Fibroblast of the aortic adventitia (primary cell): ENCODE measurements around the gene C15orf61. TPM values are rescaled to one million over a fixed set of nuclear protein-coding genes. Genes with fewer than 3 reads are reported as not detected.
A peak's percentile ranks its signal among the peaks of the same experiment; 100 is the strongest.

ENCODE experiments used
- DNase-seq: peaks from one replicate; pipeline ENCODE4 v3.0.0-alpha.2; 2010; ENCODE audit warnings: low read depth
- H3K4me3 ChIP-seq: 2 replicates; pipeline ENCODE4 v1.5.1; 2011; ENCODE audit warnings: low read depth, mild to moderate bottlenecking, control low read depth, low read length, moderate library complexity
- total RNA-seq: library from RNA; depleted of rRNA; stranded (reverse); fragments of >200 nt; gene quantifications from 2 replicates; pipeline ENCODE4 v1.2.3, GENCODE V29; 2012; ENCODE audit warnings: low replicate concordance
- TF ChIP-seq, protein P1 (sequence below): IDR thresholded peaks from 2 replicates; pipeline ENCODE4 v1.5.1; 2011; ENCODE audit warnings: mild to moderate bottlenecking, low read length, control low read depth, inconsistent platforms; ENCODE audit not compliant: insufficient read depth

The C15orf61 gene
- total RNA-seq, result 5.0 and 5.8 TPM in 2 replicates

- DNase-seq, result peak; percentile 68
- TF ChIP-seq, protein P1, sequence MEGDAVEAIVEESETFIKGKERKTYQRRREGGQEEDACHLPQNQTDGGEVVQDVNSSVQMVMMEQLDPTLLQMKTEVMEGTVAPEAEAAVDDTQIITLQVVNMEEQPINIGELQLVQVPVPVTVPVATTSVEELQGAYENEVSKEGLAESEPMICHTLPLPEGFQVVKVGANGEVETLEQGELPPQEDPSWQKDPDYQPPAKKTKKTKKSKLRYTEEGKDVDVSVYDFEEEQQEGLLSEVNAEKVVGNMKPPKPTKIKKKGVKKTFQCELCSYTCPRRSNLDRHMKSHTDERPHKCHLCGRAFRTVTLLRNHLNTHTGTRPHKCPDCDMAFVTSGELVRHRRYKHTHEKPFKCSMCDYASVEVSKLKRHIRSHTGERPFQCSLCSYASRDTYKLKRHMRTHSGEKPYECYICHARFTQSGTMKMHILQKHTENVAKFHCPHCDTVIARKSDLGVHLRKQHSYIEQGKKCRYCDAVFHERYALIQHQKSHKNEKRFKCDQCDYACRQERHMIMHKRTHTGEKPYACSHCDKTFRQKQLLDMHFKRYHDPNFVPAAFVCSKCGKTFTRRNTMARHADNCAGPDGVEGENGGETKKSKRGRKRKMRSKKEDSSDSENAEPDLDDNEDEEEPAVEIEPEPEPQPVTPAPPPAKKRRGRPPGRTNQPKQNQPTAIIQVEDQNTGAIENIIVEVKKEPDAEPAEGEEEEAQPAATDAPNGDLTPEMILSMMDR, result no peak
- H3K4me3 ChIP-seq, result peak within 1 kb of the TSS; percentile 86
These were observed at the start of gene C15orf61 for GRCh38 chr15:67521029-67521782. Gene C15orf61, plus strand, starts transcription at chr15:67521131. Its CDS starts 118 bp downstream, at chr15:67521249.

- peak; percentile 9 for DNase-seq
- TF ChIP-seq, protein P1, result no peak
- H3K4me3 ChIP-seq, result no peak overlapping the region
These were observed 48.0 kb upstream of the C15orf61 start for GRCh38 chr15:67472957-67473356.

GRCh38 chr15:67474405-67475110, 46.4 kb upstream of the C15orf61 start:
- TF ChIP-seq, protein P1, result no peak
- no peak for DNase-seq
- H3K4me3 ChIP-seq, result no peak overlapping the region

DNA sequence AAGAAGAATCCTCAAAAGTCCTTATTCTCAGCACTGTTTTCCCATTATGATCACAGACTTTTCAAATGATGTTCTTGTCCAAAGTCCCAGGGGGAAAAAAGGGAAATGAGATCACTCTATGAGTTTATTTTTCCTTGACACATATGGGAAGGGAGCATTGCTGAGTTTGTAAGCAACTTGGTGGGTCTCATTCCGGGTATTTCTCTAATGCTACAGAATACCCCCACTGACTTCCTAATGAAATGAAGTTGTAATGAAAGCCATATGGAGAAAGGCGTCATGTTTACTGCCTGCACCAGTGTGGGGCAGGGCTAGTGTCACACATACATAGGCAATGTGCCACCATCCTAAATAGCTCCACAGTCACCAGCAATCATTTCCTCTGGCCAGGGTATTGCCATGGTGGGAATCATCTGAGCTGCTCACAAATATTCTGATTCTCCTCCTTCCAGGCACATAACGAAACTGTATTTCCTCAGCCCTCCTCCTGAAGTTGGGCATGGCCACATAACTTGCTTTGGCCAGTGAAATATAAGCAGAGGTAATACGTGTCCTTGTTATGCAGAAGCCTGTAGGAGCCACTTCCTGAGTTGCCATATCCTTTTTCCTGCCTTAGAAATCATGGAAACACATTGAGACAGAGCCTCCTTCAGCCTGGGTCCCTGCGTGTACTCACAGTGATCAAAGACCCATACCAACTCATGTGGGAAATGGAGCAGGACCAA, 41.0 kb upstream of the C15orf61 start:
- TF ChIP-seq, protein P1, result no peak

GRCh38 chr15:67480741-67481140, 40.2 kb upstream of the C15orf61 start:
- TF ChIP-seq, protein P1, result no peak
- H3K4me3 ChIP-seq, result no peak overlapping the region
- DNase-seq, result no peak

More for the DNA sequence above, 41.0 kb upstream of the C15orf61 start:
- DNase-seq, result peak; percentile 25
- no peak overlapping the region for H3K4me3 ChIP-seq

DNA sequence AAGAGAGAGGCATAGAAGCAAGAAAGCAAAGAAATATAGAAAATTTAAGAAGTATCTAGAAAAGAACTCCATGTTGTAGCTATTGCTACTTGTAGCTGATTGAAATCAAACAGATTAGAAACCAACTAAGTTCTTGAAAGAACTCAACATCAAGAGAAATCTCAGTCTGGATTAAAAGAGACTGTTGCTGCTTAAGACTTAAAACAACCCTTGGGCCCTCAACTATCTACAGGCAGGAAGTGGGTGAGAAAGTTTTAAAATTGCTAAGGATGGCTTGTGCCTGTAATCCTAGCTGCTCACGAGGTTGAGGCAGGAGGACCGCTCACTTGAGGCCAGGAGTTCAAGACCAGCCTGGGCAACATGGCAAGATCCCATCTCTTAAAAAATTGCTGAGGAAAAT, 39.3 kb upstream of the C15orf61 start:
- TF ChIP-seq, protein P1, result no peak
- DNase-seq, result no peak
- H3K4me3 ChIP-seq, result no peak overlapping the region
